ENCODE results near the gene FUOM. TPM values are rescaled to one million over a fixed set of nuclear protein-coding genes. Genes with fewer than 3 reads are reported as not detected.

Gene FUOM
- total RNA-seq (2022; extraction: Qiagen RNA extraction), result 12.2 to 17.4 TPM (median 16.2 TPM) in 5 replicates

GRCh38 chr10:133357285-133358161, at the start of gene FUOM:
TSS of gene FUOM (minus strand) at chr10:133358019. CDS start at chr10:133358007, 12 bp downstream.

GRCh38 chr10:133394064-133394663, 36.3 kb upstream of the FUOM start, which contains the start of gene MTG1:
TSS of gene MTG1 (plus strand) at chr10:133394157. CDS start at chr10:133394221, 64 bp downstream.

DNA sequence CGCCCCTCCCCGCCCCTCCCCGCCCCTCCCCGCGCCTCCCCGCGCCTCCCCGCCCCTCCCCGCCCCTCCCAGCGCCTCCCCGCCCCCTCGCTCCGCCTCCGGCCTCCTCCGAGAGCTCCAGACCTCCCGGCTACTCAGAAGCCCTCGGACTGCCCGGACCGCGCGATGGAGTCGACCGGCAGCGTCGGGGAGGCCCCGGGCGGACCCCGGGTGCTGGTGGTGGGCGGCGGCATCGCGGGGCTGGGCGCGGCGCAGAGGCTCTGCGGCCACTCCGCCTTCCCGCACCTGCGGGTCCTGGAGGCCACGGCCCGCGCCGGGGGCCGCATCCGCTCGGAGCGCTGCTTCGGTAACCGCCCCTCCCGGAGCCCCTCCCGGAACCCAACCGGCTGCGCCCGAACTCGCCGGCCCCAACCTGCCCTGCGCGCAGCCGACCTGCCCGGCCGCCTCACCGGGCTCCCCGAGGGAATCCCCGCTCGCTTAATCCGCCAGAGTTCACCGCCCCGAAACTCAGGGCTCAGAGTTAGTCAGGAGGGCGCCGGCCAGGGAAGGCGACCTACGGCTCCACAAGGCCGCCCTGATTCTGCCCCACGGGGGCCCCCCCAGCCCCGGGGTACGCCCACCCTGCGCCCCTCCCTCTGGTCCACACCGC, 21.5 kb upstream of the FUOM start, which contains the start of gene PAOX:
TSS of gene PAOX (plus strand) at position 111 of the 649 bp plus-strand sequence. CDS start at position 166, 55 bp downstream.

GRCh38 chr10:133373174-133374090, 15.6 kb upstream of the FUOM start, which contains the start of gene ECHS1:
TSS of gene ECHS1 (minus strand) at chr10:133373354. CDS start at chr10:133373333, 21 bp downstream.

GRCh38 chr10:133336577-133337369, 21.0 kb downstream of the FUOM start, which contains the start of gene CALY:
TSS of gene CALY (minus strand) at chr10:133336896. CDS start at chr10:133328989, 7,907 bp downstream.

DNA sequence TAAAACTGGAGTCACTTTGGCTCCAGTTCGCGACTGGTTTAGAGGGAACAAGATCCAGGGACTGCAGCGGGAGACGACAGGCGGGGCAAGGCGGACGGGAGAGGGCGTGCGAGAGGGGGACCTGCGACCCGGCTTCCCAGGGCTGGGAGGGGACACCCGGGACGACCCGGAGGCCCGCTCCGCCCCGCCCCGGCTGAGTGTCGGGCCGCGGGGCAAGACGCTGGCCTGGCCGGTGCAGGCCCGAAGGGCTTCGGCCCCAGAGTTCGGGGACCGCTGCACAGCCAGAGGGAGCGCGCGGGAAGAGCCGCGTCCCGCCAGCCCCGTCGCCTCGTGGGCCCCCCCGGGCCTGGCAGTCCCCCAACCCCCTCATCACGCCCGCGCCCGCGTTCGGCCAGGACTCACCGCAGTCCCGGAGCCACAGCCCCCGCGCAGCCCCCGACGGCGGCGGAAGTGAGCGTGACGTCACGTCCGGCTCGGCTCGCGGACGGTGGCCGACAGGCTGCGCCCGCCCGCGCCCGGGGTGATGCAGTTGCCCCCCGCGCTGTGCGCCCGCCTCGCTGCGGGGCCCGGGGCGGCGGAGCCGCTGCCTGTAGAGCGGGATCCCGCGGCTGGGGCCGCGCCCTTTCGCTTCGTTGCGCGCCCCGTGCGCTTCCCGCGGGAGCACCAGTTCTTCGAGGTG, 49.3 kb downstream of the FUOM start, which contains the start of the genes TUBGCP2 and ZNF511:
TSS of gene TUBGCP2 (minus strand) at position 452 of the 679 bp plus-strand sequence. CDS start 5,931 bp downstream, outside the sequence.
TSS of gene ZNF511 (plus strand) at position 494 of the 679 bp plus-strand sequence. CDS start at position 524, 30 bp downstream.

Other genes with a start within 250 kb of the FUOM start
- 0.69 to 2.2 TPM (median 2.1 TPM) in 5 replicates for gene KNDC1, start 197.8 kb downstream of the FUOM start, total RNA-seq (2022; extraction: Qiagen RNA extraction)
- 0.07 to 0.10 TPM in 2 of 5 replicates, not detected in the others for gene UTF1, start 127.8 kb downstream of the FUOM start, total RNA-seq (2022; extraction: Qiagen RNA extraction)
- not detected in 5 replicates for gene VENTX, start 120.2 kb downstream of the FUOM start, total RNA-seq (2022; extraction: Qiagen RNA extraction)
- 2.3 to 4.8 TPM (median 3.7 TPM) in 5 replicates for gene ADAM8, start 81.2 kb downstream of the FUOM start, total RNA-seq (2022; extraction: Qiagen RNA extraction)
- 37.5 to 46.8 TPM (median 45.3 TPM) in 5 replicates for gene TUBGCP2, start 49.1 kb downstream of the FUOM start, total RNA-seq (2022; extraction: Qiagen RNA extraction)
- 57.1 to 78.5 TPM (median 74.2 TPM) in 5 replicates for gene ZNF511, start 49.1 kb downstream of the FUOM start, total RNA-seq (2022; extraction: Qiagen RNA extraction)
- gene CALY, start 21.1 kb downstream of the FUOM start, total RNA-seq (2022; extraction: Qiagen RNA extraction), result 0.54 to 1.5 TPM (median 0.81 TPM) in 5 replicates
- 0.13 to 0.36 TPM in 2 of 5 replicates, not detected in the others for gene PRAP1, start 10.6 kb downstream of the FUOM start, total RNA-seq (2022; extraction: Qiagen RNA extraction)
- 136 to 162 TPM (median 147 TPM) in 5 replicates for gene ECHS1, start 15.3 kb upstream of the FUOM start, total RNA-seq (2022; extraction: Qiagen RNA extraction)
- gene PAOX, start 21.2 kb upstream of the FUOM start, total RNA-seq (2022; extraction: Qiagen RNA extraction), result 1.7 to 2.4 TPM (median 2.1 TPM) in 5 replicates
- gene MTG1, start 36.1 kb upstream of the FUOM start, total RNA-seq (2022; extraction: Qiagen RNA extraction), result 40.7 to 55.1 TPM (median 54.1 TPM) in 5 replicates
- gene SPRN, start 66.6 kb upstream of the FUOM start, total RNA-seq (2022; extraction: Qiagen RNA extraction), result 0.17 to 0.36 TPM (median 0.26 TPM) in 5 replicates
- 0.09 to 0.47 TPM (median 0.27 TPM) in 5 replicates for gene SCART1, start 95.9 kb upstream of the FUOM start, total RNA-seq (2022; extraction: Qiagen RNA extraction)
- gene CYP2E1, start 169.3 kb upstream of the FUOM start, total RNA-seq (2022; extraction: Qiagen RNA extraction), result 0.14 to 0.39 TPM (median 0.25 TPM) in 5 replicates
- gene SYCE1, start 207.6 kb upstream of the FUOM start, total RNA-seq (2022; extraction: Qiagen RNA extraction), result not detected in 5 replicates